Dermis microvascular lymphatic vessel endothelial cell (primary cell): ENCODE results near the gene SYT17. TPM values are rescaled to one million over a fixed set of nuclear protein-coding genes. Genes with fewer than 3 reads are reported as not detected.

Experiments
- DNase-seq, 2 donors: peaks; one replicate each; pipeline versions ENCODE4 v3.0.0 to v3.0.0-alpha.2; 2010; ENCODE audit warnings: low read depth in 2 of 2
- total RNA-seq: library from RNA; depleted of rRNA; stranded (reverse); fragments of >200 nt; gene quantifications from 2 replicates; pipeline ENCODE4 v1.2.1, GENCODE V29; 2014

The SYT17 gene
- total RNA-seq, 1 donor from 2014 or later: 1.3 TPM

DNA sequence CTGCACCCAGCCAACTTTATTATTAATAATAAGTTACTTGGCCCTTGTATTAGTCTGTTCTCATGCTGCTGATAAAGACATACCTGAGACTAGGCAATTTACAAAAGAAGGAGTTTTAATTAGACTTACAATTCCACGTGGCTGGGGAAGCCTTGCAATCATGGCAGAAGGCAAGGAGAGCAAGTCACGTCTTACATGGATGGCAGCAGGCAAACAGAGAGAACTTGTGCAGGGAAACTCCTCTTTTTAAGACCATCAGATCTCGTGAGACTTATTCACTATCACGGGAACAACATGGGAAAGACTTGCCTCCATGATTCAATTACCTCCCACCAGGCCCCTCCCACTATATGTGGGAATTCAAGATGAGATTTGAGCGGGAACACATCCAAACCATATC is 47.7 kb downstream of the SYT17 start:
- no peak for DNase-seq

- no peak for DNase-seq
Measured at GRCh38 chr16:19218581-19218980, 50.5 kb downstream of the SYT17 start.

- no peak for DNase-seq
Measured at GRCh38 chr16:19219836-19220235, 51.8 kb downstream of the SYT17 start.

DNA sequence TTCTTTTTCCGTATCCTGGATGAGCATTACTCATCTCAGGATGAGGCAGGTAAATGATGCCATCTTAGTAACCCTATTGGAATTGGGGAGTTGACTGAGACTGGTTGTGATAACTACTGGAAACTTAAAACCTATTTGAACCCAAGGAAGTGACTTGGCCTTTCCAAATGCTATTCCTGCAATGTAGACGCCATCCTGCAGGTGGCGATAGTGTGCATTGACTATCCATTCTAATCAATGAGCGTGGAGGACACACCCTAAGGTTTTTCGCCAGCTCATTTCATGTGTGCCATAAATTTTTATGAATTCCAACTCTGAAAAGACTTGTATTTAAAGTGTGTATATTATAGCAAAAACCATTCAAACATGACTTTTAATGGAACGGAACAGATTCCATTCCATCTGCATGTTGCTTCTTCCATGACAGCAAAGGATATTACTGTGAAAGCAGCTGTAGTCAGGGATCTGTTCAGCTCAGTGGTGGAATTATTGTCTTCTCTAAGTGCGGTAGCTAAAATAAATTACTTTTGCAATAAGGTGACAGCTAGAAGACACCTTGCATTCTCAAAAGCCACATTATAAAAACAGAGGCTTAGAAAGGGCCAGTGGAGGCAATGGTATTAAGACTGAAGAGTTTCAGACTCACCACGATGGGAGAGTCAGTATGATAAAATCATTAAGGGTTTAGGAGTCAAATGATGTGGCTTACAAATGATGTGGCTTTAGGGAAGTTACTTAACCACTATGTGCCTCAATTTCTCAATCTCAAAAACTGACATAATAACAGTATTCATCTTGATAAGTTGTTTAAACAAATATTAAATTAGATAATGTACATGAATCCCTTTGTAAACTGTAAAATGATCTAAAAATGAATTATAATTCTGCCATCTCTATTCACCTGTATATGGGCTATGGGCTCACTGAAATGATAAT is 55.5 kb downstream of the SYT17 start:
- DNase-seq: peak in 1 of 2 donors; percentile 12

DNA sequence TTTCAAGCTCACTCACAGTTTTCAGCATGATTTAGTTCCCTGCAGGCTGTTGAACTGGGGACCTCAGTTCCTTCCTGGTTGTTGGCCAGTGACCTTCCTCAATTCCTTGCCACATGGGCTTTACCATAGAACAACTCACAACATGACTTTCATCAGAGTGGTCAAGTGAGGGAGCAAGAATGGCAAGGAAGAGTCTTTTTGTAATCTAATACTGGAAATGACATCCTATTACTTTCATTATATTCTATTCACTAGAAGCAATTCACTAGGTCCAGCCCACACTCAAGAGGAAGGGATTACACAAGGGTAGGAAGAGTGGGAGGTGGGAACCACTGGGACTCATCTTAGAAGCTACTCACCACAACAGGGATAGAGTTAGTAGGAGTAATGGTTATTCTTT is 57.6 kb downstream of the SYT17 start:
- DNase-seq: no peak

GRCh38 chr16:19227643-19228042 is 59.6 kb downstream of the SYT17 start:
- no peak for DNase-seq

DNA sequence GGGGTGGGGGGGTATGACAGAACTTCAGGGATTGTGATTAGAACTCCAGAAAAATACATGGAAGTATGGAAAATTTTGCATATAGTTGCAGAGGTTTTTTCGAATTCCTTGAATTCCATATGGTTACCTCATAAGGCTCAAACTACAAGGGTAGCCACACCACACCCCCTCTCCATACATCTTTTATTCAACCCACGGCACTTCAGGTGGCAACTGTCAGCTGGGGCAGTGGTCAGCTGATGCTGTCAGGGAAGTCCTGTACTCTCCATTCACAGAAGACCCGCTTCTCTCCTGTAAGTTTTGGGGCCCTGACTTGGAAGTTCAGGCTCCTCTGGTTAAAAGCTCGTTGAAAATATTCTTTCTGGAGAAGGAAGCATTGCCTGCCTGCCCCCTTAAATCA is 60.0 kb downstream of the SYT17 start:
- DNase-seq: no peak

DNA sequence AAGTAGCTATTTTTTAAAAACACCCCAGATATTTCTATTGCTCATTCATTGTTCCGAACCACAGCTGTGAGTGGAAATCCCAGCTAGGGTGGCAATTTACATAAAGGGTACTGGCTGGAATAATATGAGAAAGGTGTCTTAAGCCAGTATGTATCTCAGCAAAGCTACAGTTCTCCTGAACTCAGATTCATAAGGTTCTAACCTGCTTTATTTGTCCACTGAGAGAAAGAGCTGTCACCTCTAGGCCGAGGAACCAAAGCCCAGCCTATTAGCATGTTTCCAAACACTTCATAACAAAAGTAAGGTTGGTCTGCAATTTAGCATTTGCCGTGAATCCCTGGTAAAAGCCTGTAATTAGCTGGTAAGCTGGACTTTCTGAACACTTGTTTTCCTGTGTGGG is 60.5 kb downstream of the SYT17 start:
- no peak for DNase-seq

DNA sequence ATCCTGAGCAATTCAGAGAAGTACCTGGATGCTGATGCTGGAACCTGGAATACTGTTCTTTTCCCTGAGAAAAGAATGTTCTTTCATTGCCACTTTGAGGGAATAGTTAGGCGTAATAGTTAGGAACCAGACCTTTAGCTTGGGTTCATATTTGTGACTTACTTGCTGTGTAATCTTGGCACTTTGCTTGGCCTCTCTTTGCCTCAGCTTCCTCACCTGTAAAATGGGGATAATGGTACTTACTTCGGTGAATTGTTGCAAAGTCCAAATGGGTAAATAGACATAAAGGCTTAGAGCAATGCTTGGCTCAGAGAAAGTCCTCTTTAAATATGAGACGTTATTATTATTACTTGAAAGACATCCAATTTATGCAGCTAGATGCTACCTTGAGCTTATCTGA is 62.5 kb downstream of the SYT17 start:
- no peak for DNase-seq

DNA sequence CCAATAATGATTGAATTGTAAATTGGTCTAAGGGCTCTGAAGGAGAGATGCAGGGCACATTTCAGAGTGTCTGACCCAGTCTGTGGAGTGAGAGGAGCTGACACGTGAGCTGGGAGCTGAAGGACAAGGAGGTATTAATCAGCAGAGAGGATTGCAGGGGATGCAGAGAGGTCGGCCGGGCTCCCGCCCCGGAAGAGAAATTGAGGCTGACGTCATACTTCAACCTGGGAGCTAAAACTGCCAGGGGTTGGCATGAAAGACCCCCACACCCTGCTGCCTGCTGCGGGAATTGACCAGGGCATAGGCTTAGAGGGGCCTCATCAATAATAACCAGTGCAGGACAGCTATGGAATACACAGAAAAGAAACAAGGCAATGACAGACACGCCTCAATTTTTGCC is 63.8 kb downstream of the SYT17 start:
- DNase-seq: no peak

DNA sequence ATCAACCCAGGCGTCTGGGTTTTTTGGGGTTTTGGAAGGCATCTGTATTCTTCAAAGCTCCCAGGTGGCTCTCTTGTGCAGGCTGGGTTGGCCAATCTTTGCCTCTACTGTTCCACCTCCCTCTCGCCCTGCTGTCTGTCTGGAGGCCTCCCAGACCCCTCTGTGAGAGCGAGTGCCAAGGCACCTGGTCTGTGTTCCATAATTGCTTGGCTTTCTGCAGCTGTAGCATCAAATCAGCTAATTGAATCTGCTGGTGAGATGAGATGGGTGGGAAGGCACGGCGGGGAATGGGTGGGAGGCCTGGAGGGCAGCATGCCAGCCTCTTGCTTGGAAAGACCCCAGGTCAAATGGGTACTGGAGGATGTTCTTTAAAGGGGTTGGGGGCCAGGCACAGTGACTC is 64.9 kb downstream of the SYT17 start:
- no peak for DNase-seq

GRCh38 chr16:19235478-19235877 is 67.4 kb downstream of the SYT17 start:
- DNase-seq: no peak

- no peak for DNase-seq
Measured at GRCh38 chr16:19235886-19236285, 67.8 kb downstream of the SYT17 start.

DNA sequence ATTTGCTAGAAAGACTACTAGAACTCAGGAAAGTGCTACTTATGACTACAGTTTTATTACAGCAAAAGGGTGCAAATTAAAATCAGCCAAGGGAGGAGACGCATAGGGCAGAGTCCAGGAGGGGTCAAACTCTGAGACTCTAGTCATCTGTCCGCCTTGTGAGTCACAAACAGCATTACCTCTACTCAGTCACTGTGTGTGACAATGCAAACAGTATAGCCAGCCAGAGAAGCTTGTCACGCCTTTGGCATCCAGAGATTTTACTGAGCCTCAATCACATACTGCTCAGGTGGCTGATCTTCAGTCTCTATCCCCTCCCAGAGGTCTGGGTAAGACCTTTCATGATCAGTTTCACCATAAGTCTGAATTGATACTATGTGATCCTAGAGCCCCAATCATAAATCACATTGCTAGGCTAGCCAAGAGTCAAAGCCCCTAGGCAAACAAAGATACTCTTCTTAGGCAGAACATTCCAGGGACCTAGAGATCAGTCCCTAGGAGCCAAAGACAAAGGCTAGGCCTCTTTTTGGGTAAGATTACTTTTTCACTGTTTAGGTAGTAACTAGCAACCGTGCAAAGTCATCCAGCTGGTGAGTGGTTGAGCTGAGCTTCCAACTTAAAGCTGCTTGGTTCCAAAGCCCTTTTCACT is 68.6 kb downstream of the SYT17 start:
- DNase-seq: no peak

- DNase-seq: no peak
Measured at GRCh38 chr16:19238406-19238805, 70.4 kb downstream of the SYT17 start.

- no peak for DNase-seq
Measured at GRCh38 chr16:19239511-19240155, 71.6 kb downstream of the SYT17 start.

- no peak for DNase-seq
Measured at GRCh38 chr16:19240494-19240893, 72.5 kb downstream of the SYT17 start.

DNA sequence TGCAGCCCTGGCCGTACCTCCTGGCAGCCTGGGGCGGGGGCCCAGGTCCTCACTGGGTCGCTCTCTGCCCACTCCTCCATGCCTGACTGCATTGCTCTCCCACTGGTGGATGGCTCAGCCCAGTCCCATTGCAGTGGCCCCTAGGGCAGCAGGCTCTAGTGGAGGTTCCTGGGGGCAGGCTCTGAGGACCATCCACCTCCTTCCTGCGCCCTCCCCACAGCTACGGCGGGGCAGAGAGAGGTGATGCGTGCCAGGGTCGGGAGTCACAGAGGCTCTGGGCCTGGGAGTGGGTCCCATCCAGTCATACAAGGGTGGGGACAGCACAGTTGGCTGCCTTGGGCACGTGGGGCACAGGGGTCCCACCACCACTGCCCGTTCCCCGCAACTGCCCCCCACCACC is 73.5 kb downstream of the SYT17 start:
- DNase-seq: no peak

- no peak for DNase-seq
Measured at GRCh38 chr16:19242186-19242585, 74.1 kb downstream of the SYT17 start.

DNA sequence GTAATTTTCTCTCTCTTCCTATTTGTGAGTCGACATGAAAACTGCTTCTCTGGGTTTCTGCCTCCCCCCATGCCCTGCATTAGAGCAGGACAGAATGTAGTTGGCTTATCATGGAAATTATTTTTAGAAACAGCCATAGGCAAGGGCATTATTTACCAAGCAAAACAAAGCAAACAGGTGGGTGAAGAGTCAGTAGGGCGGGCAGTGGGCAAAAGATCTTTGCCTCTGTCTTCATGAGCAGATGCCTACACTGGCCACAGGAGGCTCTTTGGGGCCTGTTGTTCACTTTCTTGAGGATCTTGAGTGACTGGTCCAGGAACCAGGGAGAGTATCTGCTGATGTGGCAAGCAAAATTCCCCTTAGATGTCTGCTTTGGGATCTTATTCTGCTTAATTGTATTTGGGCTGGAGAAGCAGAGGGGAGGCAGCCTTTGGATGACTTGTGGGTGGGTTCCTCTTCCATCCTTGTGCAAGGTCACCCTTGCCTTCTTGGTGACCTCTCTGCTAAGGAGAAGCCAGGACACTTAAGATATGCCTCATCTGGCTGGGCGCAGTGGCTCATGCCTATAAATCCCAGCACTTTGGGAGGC is 75.0 kb downstream of the SYT17 start:
- no peak for DNase-seq

DNA sequence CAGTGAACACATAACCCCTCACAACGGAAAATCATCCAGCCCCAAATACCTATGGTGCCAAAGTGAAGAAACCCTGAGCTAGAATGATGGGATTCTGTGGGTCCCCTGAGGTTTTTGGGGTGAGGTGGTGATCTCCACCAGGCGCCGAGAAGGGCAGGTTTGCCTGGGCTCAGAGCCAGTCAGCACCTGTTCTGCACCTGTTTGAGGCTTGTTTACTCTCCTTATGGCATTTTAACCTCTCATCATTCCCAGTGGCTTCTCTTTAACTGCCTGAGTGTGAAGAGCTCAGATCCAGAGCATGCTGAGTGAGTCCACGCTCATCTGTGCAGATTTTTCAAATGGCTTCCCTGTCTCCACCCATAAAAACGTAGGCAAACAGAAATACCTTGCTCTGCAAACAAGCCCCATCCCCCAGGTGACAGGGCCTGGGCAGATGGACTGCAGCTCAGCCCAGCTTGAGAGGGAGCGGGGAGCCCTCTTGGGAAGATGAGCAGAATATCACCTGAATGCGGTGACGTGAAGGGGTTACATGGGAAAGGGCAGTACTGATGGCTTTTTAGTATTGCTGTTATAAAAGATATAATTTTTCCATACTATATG is 77.4 kb downstream of the SYT17 start:
- no peak for DNase-seq

GRCh38 chr16:19252904-19253303 is 84.9 kb downstream of the SYT17 start:
- no peak for DNase-seq
